NCI-H82 treated with DMSO at 0.1 percent for 48 hours (cell line): ENCODE results near the gene SDS.
"Not testable (repeated sequence)": the region's sequence is repeated elsewhere in the genome, so short reads cannot be mapped to it uniquely, and the experiment has no call there.

Source experiments
- DNase-seq: peaks from one replicate; lab custom pipeline; 2025; ENCODE audit not compliant: unreplicated experiment; lab: John Stamatoyannopoulos, UW

Gene SDS

DNA sequence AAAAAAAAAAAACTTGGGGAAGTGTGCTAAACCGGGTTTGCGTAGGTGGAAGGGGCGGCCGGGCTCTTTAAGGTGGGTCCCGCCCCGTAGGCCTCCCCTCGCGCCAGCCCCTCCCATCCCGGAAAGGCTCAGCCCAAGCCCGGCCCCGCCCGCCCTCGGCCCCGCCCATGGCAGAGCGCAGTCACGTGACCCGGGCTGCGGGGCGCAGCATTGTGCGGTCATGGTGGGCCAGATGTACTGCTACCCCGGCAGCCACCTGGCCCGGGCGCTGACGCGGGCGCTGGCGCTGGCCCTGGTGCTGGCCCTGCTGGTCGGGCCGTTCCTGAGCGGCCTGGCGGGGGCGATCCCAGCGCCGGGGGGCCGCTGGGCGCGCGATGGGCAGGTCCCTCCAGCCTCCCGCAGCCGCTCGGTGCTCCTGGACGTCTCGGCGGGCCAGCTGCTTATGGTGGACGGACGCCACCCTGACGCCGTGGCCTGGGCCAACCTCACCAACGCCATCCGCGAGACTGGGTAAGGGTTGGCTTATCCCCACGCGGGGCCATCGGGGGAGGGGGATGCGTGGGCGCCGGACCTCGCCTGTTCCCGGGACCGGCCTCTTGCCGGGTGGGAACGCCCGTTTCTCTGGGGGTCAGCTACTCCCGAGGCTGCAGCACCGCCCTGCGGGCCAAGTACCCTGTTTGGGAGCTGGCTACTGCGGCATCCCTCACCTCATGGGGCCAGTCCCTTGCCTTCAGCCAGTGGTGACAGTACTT, 45.1 kb downstream of the SDS start, which contains the start of gene PLBD2:
Gene PLBD2, plus strand, starts transcription at position 207 of the 752 bp plus-strand sequence. Its CDS starts 14 bp downstream, at position 221.
- peak; percentile 69 for DNase-seq

DNA sequence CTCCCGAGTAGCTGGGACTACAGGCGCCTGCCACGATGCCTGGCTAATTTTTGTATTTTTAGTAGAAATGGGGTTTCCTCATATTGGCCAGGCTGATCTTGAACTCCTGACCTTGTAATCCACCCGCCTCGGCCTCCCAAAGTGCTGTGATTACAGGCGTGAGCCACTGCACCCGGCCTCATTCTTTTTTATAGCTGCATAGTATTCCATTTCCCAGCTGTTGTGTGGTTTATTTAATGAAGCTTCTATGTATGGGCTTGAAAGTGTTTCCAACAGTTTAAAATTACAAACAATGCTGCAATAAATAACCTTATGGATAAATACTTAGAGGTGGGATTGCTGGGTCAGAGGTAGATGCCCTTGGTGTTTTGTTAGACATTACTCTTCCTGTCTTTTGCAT, 49.5 kb downstream of the SDS start:
- not testable (repeated sequence) for DNase-seq

DNA sequence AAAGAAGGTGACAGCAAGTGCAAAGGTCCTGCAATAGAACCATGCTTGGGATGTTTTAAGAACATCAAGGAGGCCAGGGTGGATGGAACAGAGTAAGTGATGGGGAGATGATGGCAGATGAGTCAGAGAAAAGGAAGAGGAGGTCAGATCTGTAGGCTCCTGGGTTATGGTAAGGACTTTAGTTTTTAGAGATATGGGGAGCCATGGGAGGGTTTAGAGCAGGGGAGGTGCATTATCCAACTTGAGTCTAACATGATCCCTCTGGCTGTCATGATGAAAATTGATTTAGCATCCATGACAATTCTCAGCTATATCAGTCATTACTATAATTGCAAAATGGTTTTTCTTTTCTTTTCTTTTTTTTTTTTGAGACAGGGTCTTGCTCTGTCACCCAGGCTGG, 52.6 kb downstream of the SDS start:
- no peak for DNase-seq

DNA sequence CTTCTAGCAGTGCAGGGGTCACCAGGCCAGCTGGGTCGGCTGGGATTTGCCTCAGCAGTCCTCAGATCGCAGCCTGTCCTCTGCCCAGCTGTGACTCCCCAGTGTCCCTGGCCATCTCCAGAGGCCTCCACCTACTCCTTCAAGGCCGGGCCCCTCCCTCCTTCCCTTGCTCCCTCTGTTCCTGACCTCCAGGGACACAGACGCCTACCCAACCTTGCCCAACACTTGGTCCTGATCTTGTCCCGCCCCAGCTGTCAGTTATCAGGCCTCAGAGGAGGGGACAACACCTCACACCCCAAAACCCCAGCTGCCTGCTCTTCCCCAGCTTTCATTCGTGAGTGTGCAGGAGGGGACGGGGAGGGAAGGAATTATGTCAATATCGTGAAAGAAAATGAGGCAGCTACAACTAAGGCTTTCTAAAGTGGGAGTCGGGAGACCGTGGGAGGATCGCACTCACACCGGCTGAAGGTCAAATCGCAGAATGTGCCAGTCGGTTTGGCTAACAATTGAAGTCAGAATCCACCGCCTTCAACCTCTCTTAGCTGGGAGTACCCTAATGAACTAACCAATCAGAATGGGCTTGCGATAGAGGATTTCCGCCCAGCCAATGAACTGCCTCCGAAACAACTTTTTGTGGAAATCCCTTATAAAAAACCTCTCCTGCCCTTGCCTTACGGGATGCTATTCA, 54.7 kb downstream of the SDS start:
- no peak for DNase-seq

DNA sequence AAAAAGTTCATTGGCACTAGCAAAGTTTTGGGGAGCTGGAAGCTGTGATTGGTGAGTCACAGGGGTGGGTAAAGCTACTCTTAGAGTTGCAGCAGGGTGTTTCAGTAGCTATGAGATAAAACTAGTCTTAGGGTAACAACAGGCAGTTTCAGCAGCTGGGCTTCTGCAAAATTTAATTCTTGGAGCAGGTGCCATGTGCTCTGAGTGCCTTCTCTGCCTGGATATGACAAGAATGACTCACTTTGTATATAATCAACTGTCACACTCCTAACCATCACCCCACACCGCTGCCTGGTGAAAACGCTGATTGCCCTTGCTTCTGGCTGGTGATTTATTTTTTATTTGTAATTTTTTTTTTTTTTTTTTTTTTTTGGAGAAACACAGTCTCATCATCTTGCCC, 55.8 kb downstream of the SDS start:
- DNase-seq: no peak

DNA sequence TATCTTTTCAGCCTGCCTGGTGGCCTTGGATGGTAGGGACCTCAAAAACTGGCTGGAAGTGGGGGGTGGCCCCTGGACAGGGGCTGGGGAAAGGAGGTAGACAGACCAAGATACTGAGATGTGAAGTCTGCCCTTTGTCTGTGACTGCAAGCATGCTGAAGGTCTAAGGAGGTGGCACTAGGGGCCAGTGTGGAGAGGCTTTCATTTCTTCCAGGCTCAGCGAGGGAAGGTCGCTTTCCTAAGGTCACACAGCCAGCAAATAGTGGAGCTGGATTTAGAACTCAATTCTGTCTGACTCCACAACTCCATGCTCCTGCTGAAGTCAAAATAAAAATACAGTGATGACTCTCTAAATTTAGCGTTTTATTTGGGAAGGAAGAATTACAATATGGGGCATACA, 56.6 kb downstream of the SDS start:
- DNase-seq: no peak

DNA sequence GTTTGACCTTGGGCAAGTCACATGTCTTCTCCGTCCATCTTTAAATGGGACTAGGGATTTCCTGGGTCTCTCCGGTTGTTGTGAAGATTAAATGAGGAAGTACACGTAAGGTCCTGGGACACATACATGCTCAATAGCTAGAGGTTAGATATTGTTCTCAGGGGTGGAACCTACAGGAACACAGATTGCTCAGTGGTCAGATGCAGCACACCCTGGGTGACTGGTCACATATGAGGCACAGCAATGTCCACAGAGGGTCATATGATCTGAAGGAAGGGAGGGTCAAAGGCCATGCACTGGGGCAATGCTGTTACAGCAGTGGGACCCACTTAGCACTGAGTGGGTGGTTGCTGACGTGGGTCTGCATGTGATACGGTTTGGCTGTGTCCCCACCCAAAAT, 57.3 kb downstream of the SDS start:
- no peak for DNase-seq

DNA sequence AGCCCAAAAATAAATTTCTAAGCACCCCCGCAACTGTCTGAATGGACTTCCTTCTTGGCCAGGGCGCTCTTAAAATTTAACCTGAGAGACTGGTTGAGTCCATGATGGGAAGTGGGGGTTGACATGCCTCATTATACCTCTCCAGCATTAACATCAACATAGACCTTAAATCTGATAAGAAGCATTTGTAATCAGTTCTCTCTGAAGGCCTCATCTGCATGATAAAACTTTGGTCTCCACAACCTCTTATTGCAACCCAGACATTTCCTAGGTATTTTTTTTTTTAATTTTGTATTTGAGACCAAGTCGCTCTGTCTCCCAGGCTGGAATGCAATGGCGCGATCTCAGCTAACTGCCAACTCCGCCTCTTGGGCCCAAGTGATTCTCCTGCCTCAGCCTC, 58.4 kb downstream of the SDS start:
- DNase-seq: no peak
